ENCODE data around the gene GTPBP1.

DNA sequence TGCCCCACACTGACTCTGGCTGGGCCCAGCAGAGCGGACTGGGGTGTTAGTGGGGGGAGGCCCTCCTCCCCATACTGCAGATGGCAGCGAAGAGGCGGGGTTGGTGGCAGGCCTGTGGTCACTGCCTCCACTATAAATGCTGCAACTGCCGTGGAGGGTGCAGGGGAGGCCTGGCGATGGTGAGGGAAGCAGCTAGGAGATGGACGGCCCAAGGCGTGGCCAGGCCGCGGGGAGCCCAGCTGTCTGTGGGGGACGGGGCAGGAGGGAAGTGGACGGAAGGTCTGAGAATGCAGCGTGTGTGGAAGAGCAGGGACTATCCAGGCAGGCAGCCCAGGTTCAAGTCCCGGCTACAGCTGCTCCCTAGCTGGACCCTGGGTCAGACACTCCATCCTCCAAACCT, 69.9 kb downstream of the GTPBP1 start:
- TF ChIP-seq EZH2phosphoT487 (IDR thresholded peaks at IDR 0.05; ENCODE audit: borderline replicate concordance, low read length), result no peak
- TF ChIP-seq CTCF (IDR thresholded peaks at IDR 0.05; ENCODE audit: low read depth, low read length, poor library complexity, severe bottlenecking), result no peak
